ENCODE measurements around the gene PPP2R2D.
"Not testable (repeated sequence)": the region's sequence is repeated elsewhere in the genome, so short reads cannot be mapped to it uniquely, and the experiment has no call there.

- not testable (repeated sequence) for TF ChIP-seq CTCF (conservative IDR thresholded peaks at IDR 0.05); EZH2 (IDR thresholded peaks at IDR 0.05; ENCODE audit: low read depth)
Observed at GRCh38 chr10:131916767-131917160, 16.0 kb downstream of the PPP2R2D start.

Data from PC-9 (cell line).